ENCODE results near the gene GCSAM.

Gene GCSAM

GRCh38 chr3:112101916-112102315 lies 31.1 kb downstream of the GCSAM start:
- no peak for TF ChIP-seq GATA2 (IDR thresholded peaks at IDR 0.05; ENCODE audit: low read depth, low read length)
- TF ChIP-seq GATA3 (IDR thresholded peaks at IDR 0.05; ENCODE audit: low read depth, low read length), result no peak

GRCh38 chr3:112097378-112097777 lies 35.7 kb downstream of the GCSAM start:
- TF ChIP-seq GATA3 (IDR thresholded peaks at IDR 0.05; ENCODE audit: low read depth, low read length) (no peak), GATA2 (IDR thresholded peaks at IDR 0.05; ENCODE audit: low read depth, low read length) (no peak)

GRCh38 chr3:112096176-112096575 lies 36.9 kb downstream of the GCSAM start:
- TF ChIP-seq GATA2 (IDR thresholded peaks at IDR 0.05; ENCODE audit: low read depth, low read length) (no peak), GATA3 (IDR thresholded peaks at IDR 0.05; ENCODE audit: low read depth, low read length) (no peak)

- TF ChIP-seq GATA3 (IDR thresholded peaks at IDR 0.05; ENCODE audit: low read depth, low read length), result no peak
- TF ChIP-seq GATA2 (IDR thresholded peaks at IDR 0.05; ENCODE audit: low read depth, low read length), result no peak
Observed at GRCh38 chr3:112095731-112096130, 37.3 kb downstream of the GCSAM start.

- TF ChIP-seq GATA2 (IDR thresholded peaks at IDR 0.05; ENCODE audit: low read depth, low read length) (no peak), GATA3 (IDR thresholded peaks at IDR 0.05; ENCODE audit: low read depth, low read length) (no peak)
Observed at GRCh38 chr3:112093180-112093522, 39.9 kb downstream of the GCSAM start.

- no peak for TF ChIP-seq GATA2 (IDR thresholded peaks at IDR 0.05; ENCODE audit: low read depth, low read length)
- TF ChIP-seq GATA3 (IDR thresholded peaks at IDR 0.05; ENCODE audit: low read depth, low read length), result no peak
Observed at GRCh38 chr3:112092496-112093179, 40.4 kb downstream of the GCSAM start.

- TF ChIP-seq GATA3 (IDR thresholded peaks at IDR 0.05; ENCODE audit: low read depth, low read length) (no peak), GATA2 (IDR thresholded peaks at IDR 0.05; ENCODE audit: low read depth, low read length) (no peak)
Observed at GRCh38 chr3:112090887-112091586, 42.0 kb downstream of the GCSAM start.

GRCh38 chr3:112089956-112090886 lies 42.8 kb downstream of the GCSAM start:
- TF ChIP-seq GATA3 (IDR thresholded peaks at IDR 0.05; ENCODE audit: low read depth, low read length) (no peak), GATA2 (IDR thresholded peaks at IDR 0.05; ENCODE audit: low read depth, low read length) (no peak)

GRCh38 chr3:112088944-112089343 lies 44.1 kb downstream of the GCSAM start:
- TF ChIP-seq GATA2 (IDR thresholded peaks at IDR 0.05; ENCODE audit: low read depth, low read length) (no peak), GATA3 (IDR thresholded peaks at IDR 0.05; ENCODE audit: low read depth, low read length) (no peak)

GRCh38 chr3:112087746-112088145 lies 45.3 kb downstream of the GCSAM start:
- TF ChIP-seq GATA3 (IDR thresholded peaks at IDR 0.05; ENCODE audit: low read depth, low read length), result no peak
- no peak for TF ChIP-seq GATA2 (IDR thresholded peaks at IDR 0.05; ENCODE audit: low read depth, low read length)

- no peak for TF ChIP-seq GATA2 (IDR thresholded peaks at IDR 0.05; ENCODE audit: low read depth, low read length)
- no peak for TF ChIP-seq GATA3 (IDR thresholded peaks at IDR 0.05; ENCODE audit: low read depth, low read length)
Observed at GRCh38 chr3:112086875-112087524, 46.0 kb downstream of the GCSAM start.

- TF ChIP-seq GATA3 (IDR thresholded peaks at IDR 0.05; ENCODE audit: low read depth, low read length) (no peak), GATA2 (IDR thresholded peaks at IDR 0.05; ENCODE audit: low read depth, low read length) (no peak)
Observed at GRCh38 chr3:112086076-112086854, 46.8 kb downstream of the GCSAM start, which contains the start of gene C3orf52. C3orf52 (plus strand) TSS chr3:112086389; CDS start chr3:112086408, 19 bp downstream.

- TF ChIP-seq GATA2 (IDR thresholded peaks at IDR 0.05; ENCODE audit: low read depth, low read length), result no peak
- TF ChIP-seq GATA3 (IDR thresholded peaks at IDR 0.05; ENCODE audit: low read depth, low read length), result no peak
Observed at GRCh38 chr3:112085735-112086075, 47.3 kb downstream of the GCSAM start.
